Esophagus muscularis mucosa (tissue), 4 donors: ENCODE measurements around the gene GSG1L2.

ENCODE experiments used
- CTCF ChIP-seq, 3 experiments: fragments of 200-600 bp in 2 of 3; fragments of 450-650 bp in 1 of 3; sonication (generic) in 2 of 3; IDR thresholded peaks; one replicate each; pipeline ENCODE4 v1.5.1; 2017 to 2019; ENCODE audit warnings: antibody characterized with exemption in 3 of 3, mild to moderate bottlenecking in 2 of 3, moderate library complexity in 1 of 3
- EP300 ChIP-seq: sonication (generic); formaldehyde crosslinking; IDR thresholded peaks from one replicate; pipeline ENCODE4 v1.6.1; 2017; ENCODE audit warnings: antibody characterized with exemption
- POLR2A ChIP-seq: fragments of 450-650 bp; IDR thresholded peaks from one replicate; pipeline ENCODE4 v1.6.1; 2017; ENCODE audit warnings: antibody characterized with exemption, moderate library complexity, mild to moderate bottlenecking, low read depth

- no peak for TF ChIP-seq POLR2A
- TF ChIP-seq EP300: no peak
- no peak for TF ChIP-seq CTCF (IDR thresholded peaks at IDR 0.05)
These were observed 3.8 kb upstream of the GSG1L2 start, which contains the start of gene GLP2R for GRCh38 chr17:9825641-9826150.
